AG09309 (cell line): Measurements from ENCODE around the gene GDA.

Source experiments
- DNase-seq: peaks from one replicate; pipeline ENCODE4 v3.0.0-alpha.2; 2010; ENCODE audit warnings: low read depth
- H3K4me3 ChIP-seq: 2 replicates; pipeline ENCODE4 v1.5.1; 2011; ENCODE audit warnings: mild to moderate bottlenecking, low read depth, low read length, moderate library complexity; ENCODE audit not compliant: control insufficient read depth
- CTCF ChIP-seq: IDR thresholded peaks from 2 replicates; pipeline ENCODE4 v1.5.1; 2011; ENCODE audit warnings: mild to moderate bottlenecking, low read depth, low read length, inconsistent platforms; ENCODE audit not compliant: insufficient read depth, control insufficient read depth; ENCODE audit errors: missing control alignments

Gene GDA

GRCh38 chr9:72210522-72210921 lies 61.3 kb downstream of the GDA start:
- no peak for DNase-seq
- no peak for TF ChIP-seq CTCF
- H3K4me3 ChIP-seq, result no peak overlapping the region

- no peak for DNase-seq
- no peak overlapping the region for H3K4me3 ChIP-seq
- TF ChIP-seq CTCF, result no peak
Measured at GRCh38 chr9:72211047-72211446, 61.8 kb downstream of the GDA start.

- H3K4me3 ChIP-seq, result no peak overlapping the region
- no peak for DNase-seq
- no peak for TF ChIP-seq CTCF
Measured at GRCh38 chr9:72213906-72214305, 64.7 kb downstream of the GDA start.

DNA sequence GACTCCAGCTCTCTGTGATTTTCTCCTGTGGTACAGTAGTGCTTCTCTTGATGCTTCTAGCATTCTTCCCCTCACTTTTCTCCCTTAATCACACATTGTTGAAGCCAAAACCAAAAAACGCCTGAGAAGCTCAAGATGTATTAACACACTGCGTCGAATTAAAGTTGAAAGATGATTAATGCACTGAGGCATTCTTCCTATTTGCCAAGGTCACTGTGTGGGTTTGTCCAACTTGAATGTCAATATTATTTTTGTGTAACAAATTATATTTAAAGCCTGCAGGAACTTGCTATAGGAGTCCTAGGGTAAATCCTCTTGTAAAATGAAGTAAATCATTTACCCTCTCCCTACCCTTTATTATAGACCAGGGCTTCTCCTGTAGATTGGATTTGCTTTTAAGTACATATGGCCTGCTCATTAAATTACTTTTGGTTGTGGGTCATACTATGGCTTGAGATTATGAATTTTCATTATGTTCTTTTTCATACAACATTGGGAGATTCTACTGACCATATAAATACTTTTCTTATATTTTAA lies 68.1 kb downstream of the GDA start:
- TF ChIP-seq CTCF, result no peak
- no peak overlapping the region for H3K4me3 ChIP-seq
- no peak for DNase-seq

DNA sequence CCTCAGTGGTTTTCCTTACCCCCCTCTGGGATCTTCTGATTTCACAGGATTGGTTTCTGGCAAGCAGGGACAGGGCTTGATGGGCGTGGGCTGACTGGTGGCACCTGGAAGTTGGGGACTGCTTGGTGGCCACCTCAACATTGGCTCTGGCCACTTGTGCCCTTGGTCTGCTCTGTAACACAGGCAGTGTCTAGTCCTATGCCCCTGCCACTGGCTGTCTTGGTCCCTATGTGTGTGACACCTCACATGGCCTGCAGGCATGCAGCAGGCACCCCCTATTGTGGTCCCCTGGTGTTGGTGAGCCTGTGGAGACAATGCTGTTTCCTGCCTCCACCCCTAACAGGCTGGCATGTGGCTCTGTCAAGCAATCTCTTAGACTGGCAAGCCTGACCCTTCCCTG lies 71.3 kb downstream of the GDA start:
- TF ChIP-seq CTCF, result no peak
- no peak for DNase-seq
- H3K4me3 ChIP-seq, result no peak overlapping the region

DNA sequence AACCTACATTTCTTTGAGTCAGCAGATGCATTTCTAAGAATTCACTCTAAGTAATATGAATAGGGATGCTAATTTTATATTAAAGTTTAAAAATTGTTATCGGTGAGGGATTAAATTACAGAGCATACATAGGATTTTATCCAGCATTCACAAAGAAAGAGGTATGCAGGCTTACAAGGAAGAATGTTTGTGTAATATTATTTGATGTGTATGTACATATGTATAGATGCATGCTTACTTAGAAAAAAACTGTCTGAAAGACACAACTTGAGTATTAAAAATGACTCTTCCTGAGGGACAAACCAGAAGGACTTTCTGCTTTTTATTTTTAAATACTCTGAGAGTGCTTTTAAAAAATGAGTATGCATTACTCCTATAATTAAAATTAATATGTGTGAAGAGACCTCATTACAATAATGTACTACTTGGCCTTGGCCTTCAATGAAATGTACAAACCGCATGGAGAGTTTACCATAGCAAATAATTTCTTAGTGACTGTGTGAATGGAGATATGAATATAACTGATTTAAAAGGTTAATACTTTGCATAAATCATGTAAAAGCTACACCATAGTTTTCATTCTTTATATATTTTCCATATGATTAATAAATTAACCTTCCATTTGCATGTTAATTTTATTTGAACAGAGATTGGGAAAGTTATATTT lies 77.0 kb downstream of the GDA start:
- no peak for DNase-seq

More for the DNA sequence above, 77.0 kb downstream of the GDA start:
- no peak for TF ChIP-seq CTCF
- no peak overlapping the region for H3K4me3 ChIP-seq
